OCI-LY3 (cell line): Measurements from ENCODE around the gene RRAGD.

Source experiments
- CTCF ChIP-seq: fragments of 200-600, 300-600 bp; sonication (generic); IDR thresholded peaks from 2 replicates; pipeline ENCODE4 v1.5.1; 2014; ENCODE audit warnings: antibody characterized with exemption, low read length, low read depth
- EZH2phosphoT487 ChIP-seq: fragments of 200-600 bp; shearing (Covaris generic); IDR thresholded peaks from 2 replicates; pipeline ENCODE4 v1.6.1; 2018; ENCODE audit warnings: antibody characterized with exemption, mixed run types, low read depth

- no peak for TF ChIP-seq CTCF
- TF ChIP-seq EZH2phosphoT487, result no peak
These were observed 92.0 kb downstream of the RRAGD start for GRCh38 chr6:89320012-89320559.
